Lower lobe of right lung (tissue), 2 donors: ENCODE results near the gene DOCK4. TPM values are rescaled to one million over a fixed set of nuclear protein-coding genes. Genes with fewer than 3 reads are reported as not detected.

Source experiments
- ATAC-seq, 2 donors: fragments of 200-7000 bp; cut with Tn5 transposase; one replicate each; pipeline ENCODE4 v1.9.1; 2020 to 2022; ENCODE audit warnings: mild to moderate bottlenecking in 2 of 2, moderate library complexity in 2 of 2
- DNase-seq: peaks from one replicate; pipeline ENCODE4 v3.0.0-alpha.2; 2020
- H3K27ac ChIP-seq: fragments of 200-600 bp; one replicate; pipeline ENCODE4 v1.8.0; 2022
- H3K27me3 ChIP-seq: fragments of 200-600 bp; one replicate; pipeline ENCODE4 v1.8.0; 2022; ENCODE audit warnings: low read depth
- H3K36me3 ChIP-seq: fragments of 200-600 bp; one replicate; pipeline ENCODE4 v1.8.0; 2022; ENCODE audit warnings: mild to moderate bottlenecking
- H3K4me1 ChIP-seq: fragments of 200-600 bp; one replicate; pipeline ENCODE4 v1.8.0; 2022
- H3K4me3 ChIP-seq: fragments of 200-600 bp; one replicate; pipeline ENCODE4 v1.8.0; 2022; ENCODE audit warnings: mild to moderate bottlenecking
- H3K9me3 ChIP-seq: fragments of 200-600 bp; one replicate; pipeline ENCODE4 v1.8.0; 2022
- CTCF ChIP-seq: fragments of 200-600 bp; IDR thresholded peaks from one replicate; pipeline ENCODE4 v1.8.0; 2022; ENCODE audit warnings: antibody characterized with exemption, mild to moderate bottlenecking
- intact Hi-C: fragments of 100-400 bp; cut with DNase I; formaldehyde crosslinking; loops from one replicate; pipeline ENCODE4 v1.11.0; 2022
- total RNA-seq: library from RNA; stranded (reverse); fragmentation: NEBNext Ultra II Directional; extraction: Animal tissue kit (Norgen Biotek cat#: 25700); gene quantifications from one replicate; pipeline ENCODE4 v1.2.1, GENCODE V29; 2021
- donor health status: DM: no; HTN: yes; CAD: no; lungs with severe emphysema.

Gene DOCK4
- total RNA-seq, 1 donor from 2014 or later = 78.5 TPM

GRCh38 chr7:112160771-112161150, 45.4 kb downstream of the DOCK4 start:
- H3K27ac ChIP-seq = peak overlapping the region; percentile 63
- DNase-seq = no peak
- H3K36me3 ChIP-seq = no peaks in the 10 kb centered on the region
- intact Hi-C loops = no loop called here
- no peak for TF ChIP-seq CTCF
- H3K4me3 ChIP-seq = no peak overlapping the region
- H3K4me1 ChIP-seq = peaks cover 63% of the 10 kb centered on the region
- no peaks in the 10 kb centered on the region for H3K27me3 ChIP-seq
- ATAC-seq = peak in 1 of 2 donors; percentile 65
- no peaks in the 10 kb centered on the region for H3K9me3 ChIP-seq

GRCh38 chr7:112160130-112160770, 45.9 kb downstream of the DOCK4 start:
- H3K27me3 ChIP-seq = no peaks in the 10 kb centered on the region
- TF ChIP-seq CTCF = no peak
- H3K9me3 ChIP-seq = no peaks in the 10 kb centered on the region
- H3K4me3 ChIP-seq = no peak overlapping the region
- peaks cover 63% of the 10 kb centered on the region for H3K4me1 ChIP-seq
- no peak for DNase-seq
- no peaks in the 10 kb centered on the region for H3K36me3 ChIP-seq
- intact Hi-C loops = no loop called here
- peak overlapping the region; percentile 63 for H3K27ac ChIP-seq
- ATAC-seq = peak in 1 of 2 donors; percentile 51

GRCh38 chr7:112159351-112159750, 46.8 kb downstream of the DOCK4 start:
- H3K36me3 ChIP-seq = no peaks in the 10 kb centered on the region
- H3K4me3 ChIP-seq = no peak overlapping the region
- peak overlapping the region; percentile 6 for H3K27ac ChIP-seq
- ATAC-seq (no peak), DNase-seq (no peak)
- H3K27me3 ChIP-seq = no peaks in the 10 kb centered on the region
- intact Hi-C loops = no loop called here
- no peak for TF ChIP-seq CTCF
- H3K4me1 ChIP-seq = peaks cover 58% of the 10 kb centered on the region
- H3K9me3 ChIP-seq = no peaks in the 10 kb centered on the region

GRCh38 chr7:112157072-112157471, 49.1 kb downstream of the DOCK4 start:
- Histone ChIP-seq H3K27ac (no peak overlapping the region), H3K27me3 (no peaks in the 10 kb centered on the region), H3K4me3 (no peak overlapping the region), H3K4me1 (peaks cover 42% of the 10 kb centered on the region), H3K36me3 (no peaks in the 10 kb centered on the region), H3K9me3 (no peaks in the 10 kb centered on the region)
- DNase-seq = no peak
- ATAC-seq = peak in 1 of 2 donors; percentile 53
- no peak for TF ChIP-seq CTCF
- intact Hi-C loops = no loop called here

GRCh38 chr7:112156412-112156811, 49.8 kb downstream of the DOCK4 start:
- Histone ChIP-seq H3K36me3 (no peaks in the 10 kb centered on the region), H3K9me3 (no peaks in the 10 kb centered on the region), H3K27me3 (no peaks in the 10 kb centered on the region), H3K4me3 (no peak overlapping the region), H3K27ac (no peak overlapping the region), H3K4me1 (peaks cover 37% of the 10 kb centered on the region)
- no peak for DNase-seq
- intact Hi-C loops = no loop called here
- TF ChIP-seq CTCF = no peak
- peak in 1 of 2 donors; percentile 52 for ATAC-seq
